GOT3 (cell line): Measurements from ENCODE around the gene ASCL1.

Experiments used
- DNase-seq: peaks from one replicate; lab custom pipeline; 2025; ENCODE audit warnings: mixed read lengths; lab: John Stamatoyannopoulos, UW

Gene ASCL1

DNA sequence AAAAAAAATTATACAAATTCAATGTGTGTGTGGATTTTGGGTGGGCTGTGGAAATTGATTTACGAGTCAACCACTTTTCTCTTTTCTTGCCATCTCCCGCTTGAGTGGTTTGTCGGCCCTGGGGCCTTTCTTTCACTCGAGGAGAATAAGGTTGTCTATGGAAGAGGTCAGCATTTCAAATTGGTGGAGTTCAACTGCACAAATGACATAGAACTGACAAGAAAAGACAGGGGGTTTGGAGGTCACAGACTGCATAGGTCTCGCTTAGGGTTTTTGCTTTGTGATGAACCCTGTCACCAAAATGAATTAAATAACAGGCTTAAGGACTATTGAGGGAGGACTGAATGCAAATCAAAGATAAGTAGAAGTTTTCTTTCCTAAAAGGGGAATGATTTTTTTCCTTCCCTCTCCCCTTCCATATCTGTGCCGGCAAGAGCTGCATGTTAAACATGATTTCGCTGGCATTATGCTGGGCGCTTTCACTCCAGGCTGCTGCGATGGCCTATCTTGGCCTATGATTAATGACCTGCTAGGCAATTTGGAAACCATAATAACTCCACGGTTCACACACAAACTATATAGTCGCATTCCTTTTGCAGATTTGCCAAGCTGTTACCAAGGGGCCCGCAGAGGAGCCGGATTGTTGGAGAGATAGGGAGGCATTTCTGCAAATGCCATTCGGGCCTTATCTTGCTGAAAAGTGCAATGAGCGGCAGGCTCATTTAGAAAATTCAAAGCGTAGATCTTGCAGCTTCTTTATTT, 20.7 kb downstream of the ASCL1 start:
- no peak for DNase-seq

DNA sequence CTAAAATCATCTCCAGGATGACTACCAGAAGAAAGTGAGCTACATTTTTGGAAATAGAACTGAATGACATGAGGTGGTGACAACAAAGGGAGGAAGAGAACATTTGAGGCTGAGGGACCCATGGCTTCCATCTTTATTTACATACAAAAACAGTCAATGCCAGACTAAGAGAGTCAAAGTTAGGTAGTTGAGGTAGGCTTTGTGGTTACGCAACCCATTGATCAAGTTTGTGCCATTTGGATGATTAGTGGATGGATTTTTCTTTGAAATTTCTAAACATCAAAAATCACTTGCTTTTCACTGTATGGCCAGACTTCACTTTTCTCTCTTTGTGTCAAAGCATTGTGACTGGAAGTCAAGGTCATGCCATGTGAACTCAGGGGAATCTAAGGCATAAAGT, 22.9 kb downstream of the ASCL1 start:
- DNase-seq: no peak

DNA sequence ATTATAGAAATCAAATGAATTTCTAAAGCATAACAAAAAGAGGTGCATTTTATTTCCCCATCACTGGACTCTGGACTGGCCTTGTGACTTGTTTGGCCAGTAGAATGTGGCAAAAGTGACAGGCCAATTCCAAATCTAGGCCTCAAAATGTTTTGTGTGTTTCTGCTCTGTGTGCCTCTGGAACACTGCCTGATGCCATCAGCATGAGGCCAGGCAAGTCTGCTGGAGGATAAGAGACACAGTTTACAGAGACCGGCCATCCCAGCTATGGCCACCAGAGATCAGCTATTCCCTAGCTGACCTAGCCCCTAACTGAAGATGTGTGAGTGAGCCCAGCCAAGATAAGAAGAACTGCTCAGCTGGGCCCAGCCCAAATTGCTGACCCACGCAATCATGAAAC, 32.9 kb downstream of the ASCL1 start:
- no peak for DNase-seq

DNA sequence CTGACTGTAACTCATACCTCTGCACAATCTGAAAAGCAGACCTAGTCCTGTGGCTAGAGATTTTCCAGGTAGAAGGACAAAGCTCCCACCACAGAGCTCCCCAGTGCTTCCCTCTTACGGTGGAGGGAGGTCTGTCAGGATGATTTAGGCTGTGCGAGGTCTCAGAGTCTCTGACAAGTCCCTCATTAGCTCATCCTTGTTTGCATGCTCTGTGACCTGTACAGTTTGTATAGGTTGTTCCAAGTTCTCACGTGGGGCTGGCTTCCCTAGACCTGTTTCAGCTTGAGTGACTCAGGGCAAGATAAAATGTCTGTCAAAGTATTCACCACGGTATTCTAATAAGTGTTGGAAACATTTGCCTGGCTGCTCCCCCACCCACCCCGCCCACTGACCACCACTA, 34.8 kb downstream of the ASCL1 start:
- no peak for DNase-seq

DNA sequence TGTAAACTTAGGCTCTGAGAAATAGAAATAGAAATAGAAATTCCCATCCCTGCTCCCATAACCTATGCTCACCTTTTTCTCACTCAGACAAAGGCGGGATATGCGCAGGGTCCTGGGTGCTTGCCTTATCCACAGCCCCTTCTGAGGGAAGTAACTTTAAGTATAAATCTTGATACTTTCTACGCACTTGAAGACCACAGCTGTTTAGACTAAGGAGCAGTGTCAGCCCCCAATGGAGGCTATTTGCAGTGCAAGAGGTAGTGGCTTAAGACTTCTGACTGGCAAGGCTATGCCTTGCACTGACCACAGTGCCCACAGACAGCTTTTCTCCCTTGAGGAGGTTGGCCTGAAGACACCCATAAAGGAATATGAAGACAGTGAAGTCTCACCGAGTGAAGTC, 35.2 kb downstream of the ASCL1 start:
- no peak for DNase-seq

DNA sequence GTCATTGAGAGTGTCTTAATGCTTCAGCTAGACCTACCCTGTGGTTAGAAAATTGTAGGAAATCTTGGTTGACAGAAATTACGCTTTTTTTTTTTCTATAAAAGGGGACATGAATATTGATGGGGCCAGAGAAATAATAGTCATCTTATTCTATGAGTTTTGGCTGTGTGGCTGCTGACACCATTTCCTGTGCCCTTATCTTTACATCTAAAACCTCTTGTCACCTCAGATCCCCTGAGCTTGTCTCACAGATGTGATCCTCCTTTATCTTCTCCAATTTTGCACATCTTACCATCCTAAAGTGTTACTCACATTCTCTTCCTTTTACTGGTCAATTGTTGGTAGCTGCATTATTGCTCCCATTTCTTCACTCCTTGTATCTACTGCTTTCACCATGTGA, 36.1 kb downstream of the ASCL1 start:
- DNase-seq: no peak

DNA sequence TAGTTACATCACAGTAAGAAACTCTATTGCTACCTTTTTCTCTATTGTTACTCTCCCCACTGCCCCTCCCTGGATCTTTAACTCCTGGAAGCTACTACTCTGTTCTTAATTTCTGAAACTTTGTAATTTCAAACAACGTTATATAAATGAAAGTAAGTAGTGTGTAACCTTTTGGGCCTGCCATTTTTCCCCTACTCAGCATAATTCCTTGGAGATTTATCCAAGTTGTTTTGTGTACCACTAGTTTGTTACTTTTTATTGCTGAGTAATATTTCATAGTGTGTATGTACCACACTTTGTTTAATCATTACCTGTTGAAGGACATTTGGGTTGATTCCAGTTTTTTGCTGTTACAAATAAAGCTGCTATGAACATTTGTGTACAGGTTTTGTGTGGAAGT, 37.9 kb downstream of the ASCL1 start:
- DNase-seq: no peak
